Measurements from ENCODE around the gene NRG3.

GRCh38 chr10:81876253-81877077, 1.5 kb downstream of the NRG3 start:
- TF ChIP-seq POLR2AphosphoS5 (IDR thresholded peaks at IDR 0.05; ENCODE audit: borderline replicate concordance, low read depth, low read length): no peak
- TF ChIP-seq EZH2 (IDR thresholded peaks at IDR 0.05): no peak

All from SK-N-MC (cell line).